Psoas muscle (tissue), 8 donors: ENCODE results near the gene COPZ1. TPM values are rescaled to one million over a fixed set of nuclear protein-coding genes. Genes with fewer than 3 reads are reported as not detected.

ENCODE experiments used
- ATAC-seq, 4 donors: fragments of 200-7000 bp; cut with Tn5 transposase; one replicate each; pipeline ENCODE4 v1.9.1; 2020; ENCODE audit warnings: moderate library complexity in 3 of 4, mild to moderate bottlenecking in 2 of 4
- DNase-seq, 2 donors: peaks; one replicate each; pipeline ENCODE4 v3.0.0-alpha.2; 2020
- H3K27ac ChIP-seq: fragments of 200-600 bp; one replicate; pipeline ENCODE4 v1.8.0; 2022
- H3K27me3 ChIP-seq, 3 donors: fragments of 200-600 bp in 1 of 3; one replicate each; pipeline versions ENCODE4 v1.6.1 to v1.8.0; 2013 to 2022; ENCODE audit warnings: low read length in 2 of 3, mild to moderate bottlenecking in 2 of 3, moderate library complexity in 1 of 3; ENCODE audit not compliant: insufficient read depth in 3 of 3
- H3K36me3 ChIP-seq, 2 donors: fragments of 200-600 bp in 1 of 2; one replicate each; pipeline versions ENCODE4 v1.6.1 to v1.8.0; 2013 to 2022; ENCODE audit warnings: low read depth in 1 of 2, mild to moderate bottlenecking in 1 of 2, moderate library complexity in 1 of 2; ENCODE audit not compliant: insufficient read depth in 1 of 2
- H3K4me1 ChIP-seq: fragments of 200-600 bp; one replicate; pipeline ENCODE4 v1.8.0; 2022
- H3K4me3 ChIP-seq: fragments of 200-600 bp; one replicate; pipeline ENCODE4 v1.8.0; 2022; ENCODE audit warnings: mild to moderate bottlenecking
- H3K9me3 ChIP-seq: fragments of 200-600 bp; one replicate; pipeline ENCODE4 v1.8.0; 2022
- WGBS, 3 donors: extraction: QIAGEN DNeasy Blood & Tissue Kit; methylation state at CpG; one replicate each; pipeline versions ENCODE4 v1.1.6 to v1.1.7; 2013; 5-methylcytosine and 5-hydroxymethylcytosine counted together
- intact Hi-C, 2 donors: fragments of 100-400 bp; cut with DNase I; formaldehyde crosslinking; loops; one replicate each; pipeline versions ENCODE4 v1.11.0 to v1.14.2; 2022
- polyA plus RNA-seq, 3 donors: library from polyadenylated mRNA; stranded (reverse); fragments of 200-250 nt; gene quantifications; one replicate each; pipeline ENCODE4 v1.2.3, GENCODE V29; 2013
- total RNA-seq, 4 donors: library from RNA; stranded (reverse); fragmentation: NEBNext Ultra II Directional in 2 of 4; extraction: Animal tissue kit (Norgen Biotek cat#: 25700) in 2 of 4; gene quantifications; one replicate each; pipeline versions ENCODE4 v1.2.1 to v1.2.4, GENCODE V29; 2021 to 2023
- TF ChIP-seq, protein P1 (sequence below): fragments of 200-600 bp; IDR thresholded peaks from one replicate; pipeline ENCODE4 v1.8.0; 2022; ENCODE audit warnings: antibody characterized with exemption
- donor health status: healthy with polysubstance abuse.
- donor health status: DM: no; HTN: no; CAD: no; lungs with moderate emphysema.
- donor health status: Bipolar disorder and iron deficiency.
- donor health status: healthy.
- donor health status: DM: yes; HTN: yes; CAD: no.
- donor health status: DM: no; HTN: no; CAD: no.
- donor health status: DM: no; HTN: no; CAD: no.
- donor health status: DM: yes; HTN: yes; CAD: no.

The COPZ1 gene
- total and polyA plus RNA-seq, 7 donors: 77.8 to 131 (median 88.3) TPM

- TF ChIP-seq, protein P1, sequence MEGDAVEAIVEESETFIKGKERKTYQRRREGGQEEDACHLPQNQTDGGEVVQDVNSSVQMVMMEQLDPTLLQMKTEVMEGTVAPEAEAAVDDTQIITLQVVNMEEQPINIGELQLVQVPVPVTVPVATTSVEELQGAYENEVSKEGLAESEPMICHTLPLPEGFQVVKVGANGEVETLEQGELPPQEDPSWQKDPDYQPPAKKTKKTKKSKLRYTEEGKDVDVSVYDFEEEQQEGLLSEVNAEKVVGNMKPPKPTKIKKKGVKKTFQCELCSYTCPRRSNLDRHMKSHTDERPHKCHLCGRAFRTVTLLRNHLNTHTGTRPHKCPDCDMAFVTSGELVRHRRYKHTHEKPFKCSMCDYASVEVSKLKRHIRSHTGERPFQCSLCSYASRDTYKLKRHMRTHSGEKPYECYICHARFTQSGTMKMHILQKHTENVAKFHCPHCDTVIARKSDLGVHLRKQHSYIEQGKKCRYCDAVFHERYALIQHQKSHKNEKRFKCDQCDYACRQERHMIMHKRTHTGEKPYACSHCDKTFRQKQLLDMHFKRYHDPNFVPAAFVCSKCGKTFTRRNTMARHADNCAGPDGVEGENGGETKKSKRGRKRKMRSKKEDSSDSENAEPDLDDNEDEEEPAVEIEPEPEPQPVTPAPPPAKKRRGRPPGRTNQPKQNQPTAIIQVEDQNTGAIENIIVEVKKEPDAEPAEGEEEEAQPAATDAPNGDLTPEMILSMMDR: no peak
- Histone ChIP-seq H3K36me3 (peaks cover 7 to 45% of the 10 kb centered on the region in 2 donors), H3K4me1 (peaks cover 36% of the 10 kb centered on the region), H3K4me3 (no peak overlapping the region), H3K27ac (no peak overlapping the region), H3K27me3 (no peaks in the 10 kb centered on the region), H3K9me3 (no peaks in the 10 kb centered on the region)
- intact Hi-C loops: no loop called here
- WGBS, 3 donors: 74 to 80% (median 79%) methylated on average over 7 of the region's 7 CpGs
- DNase-seq (no peak), ATAC-seq (no peak)
Measured at GRCh38 chr12:54340846-54341245, 15.9 kb downstream of the COPZ1 start.

GRCh38 chr12:54341378-54342300 is 16.7 kb downstream of the COPZ1 start:
- Histone ChIP-seq H3K27ac (no peak overlapping the region), H3K4me1 (peaks cover 35% of the 10 kb centered on the region), H3K27me3 (no peaks in the 10 kb centered on the region), H3K9me3 (no peaks in the 10 kb centered on the region), H3K36me3 (peaks cover 8 to 53% of the 10 kb centered on the region in 2 donors), H3K4me3 (no peak overlapping the region)
- peak; percentile 80 to 90 (median 84) for ATAC-seq
- TF ChIP-seq, protein P1: no peak
- DNase-seq: no peak
- intact Hi-C loops: no loop called here
- WGBS, 3 donors: 38 to 49% (median 43%) methylated on average over 9 of the region's 9 CpGs

DNA sequence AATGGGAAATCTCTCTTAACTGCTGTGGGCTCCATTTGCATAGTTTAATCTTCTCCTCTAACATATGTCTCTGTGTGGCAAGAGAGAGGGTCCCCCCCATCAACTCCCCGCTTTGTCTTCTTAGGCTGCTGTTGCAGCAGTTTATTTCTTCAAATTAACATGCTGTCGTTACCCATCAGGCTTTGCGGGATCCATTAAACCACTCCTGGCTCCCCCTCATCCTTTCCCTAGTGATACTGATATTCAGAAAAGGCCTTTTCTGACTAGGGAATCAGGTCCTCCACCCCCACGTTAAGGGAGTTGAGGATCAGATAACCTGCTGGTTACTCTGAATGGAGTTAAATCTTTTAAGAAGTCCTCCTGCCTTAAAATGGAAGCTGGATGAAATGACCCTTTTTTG is 24.1 kb downstream of the COPZ1 start:
- Histone ChIP-seq H3K27me3 (no peaks in the 10 kb centered on the region), H3K36me3 (peaks cover 26 to 73% of the 10 kb centered on the region in 2 donors)
- intact Hi-C loops: no loop called here

DNA sequence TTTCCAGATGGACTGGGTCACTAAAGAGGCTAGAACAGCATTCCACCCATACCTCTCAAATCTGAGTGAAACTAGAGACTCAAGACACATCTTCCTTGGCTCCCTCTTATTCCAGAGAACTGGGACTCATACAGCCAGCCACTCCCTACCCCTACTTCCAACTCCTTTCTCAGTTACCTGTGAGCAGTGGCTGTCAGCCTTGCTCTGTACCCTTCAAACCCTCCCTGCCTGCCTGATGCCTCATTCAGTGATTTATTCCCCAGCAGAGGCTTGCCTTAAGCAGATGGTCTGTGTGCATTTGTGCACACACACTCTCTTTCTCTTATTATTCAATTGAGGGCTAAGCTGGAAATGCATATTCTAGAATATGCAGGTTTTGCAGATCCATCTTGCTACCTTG is 24.7 kb downstream of the COPZ1 start:
- Histone ChIP-seq H3K4me1 (peaks cover 10% of the 10 kb centered on the region), H3K27ac (no peak overlapping the region), H3K9me3 (no peaks in the 10 kb centered on the region), H3K4me3 (no peak overlapping the region), H3K27me3 (no peaks in the 10 kb centered on the region), H3K36me3 (peaks cover 26 to 69% of the 10 kb centered on the region in 2 donors)
- ATAC-seq (no peak), DNase-seq (no peak)
- intact Hi-C loops: no loop called here
- TF ChIP-seq, protein P1: no peak

More for the DNA sequence above, 24.1 kb downstream of the COPZ1 start:
- TF ChIP-seq, protein P1: no peak
- DNase-seq (no peak), ATAC-seq (no peak)
- no peak overlapping the region for H3K4me3 ChIP-seq
- WGBS, 3 donors: 83 to 93% (median 87%) methylated on average over 4 of the region's 4 CpGs
- no peaks in the 10 kb centered on the region for H3K9me3 ChIP-seq
- no peak overlapping the region for H3K27ac ChIP-seq
- peaks cover 10% of the 10 kb centered on the region for H3K4me1 ChIP-seq
